HG03064 (cell line): ENCODE results near the gene OTX1.
"Not testable (repeated sequence)": the region's sequence is repeated elsewhere in the genome, so short reads cannot be mapped to it uniquely, and the experiment has no call there.

Experiments used
- ATAC-seq: cut with Tn5 transposase; IDR thresholded peaks from one replicate; pipeline ENCODE4 v1.9.1; 2021; ENCODE audit warnings: low read depth; ENCODE audit not compliant: unreplicated experiment

Gene OTX1

GRCh38 chr2:63050334-63051041 lies at the start of gene OTX1:
TSS of gene OTX1 (plus strand) at chr2:63050830. CDS start at chr2:63052991, 2,161 bp downstream.
- ATAC-seq, result peak; percentile 64

DNA sequence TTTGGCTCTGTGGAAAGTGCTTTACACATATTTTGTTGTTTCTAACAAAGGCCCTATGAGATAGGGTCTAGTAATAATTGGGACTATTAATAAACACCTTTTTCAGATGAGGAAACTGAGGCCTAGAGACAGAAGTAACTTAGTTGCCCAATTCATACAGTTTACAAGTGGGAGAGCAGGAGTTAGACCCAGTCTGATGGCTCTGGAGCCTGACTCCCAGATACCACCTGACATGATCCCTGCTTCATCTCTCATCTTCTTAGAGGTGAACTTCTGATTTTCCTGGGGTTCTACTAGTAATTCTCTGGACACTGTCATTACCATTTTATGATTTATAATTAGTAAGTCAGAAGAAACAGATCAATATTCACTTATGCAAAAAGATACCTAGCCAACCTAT lies 49.1 kb upstream of the OTX1 start:
- ATAC-seq, result no peak

DNA sequence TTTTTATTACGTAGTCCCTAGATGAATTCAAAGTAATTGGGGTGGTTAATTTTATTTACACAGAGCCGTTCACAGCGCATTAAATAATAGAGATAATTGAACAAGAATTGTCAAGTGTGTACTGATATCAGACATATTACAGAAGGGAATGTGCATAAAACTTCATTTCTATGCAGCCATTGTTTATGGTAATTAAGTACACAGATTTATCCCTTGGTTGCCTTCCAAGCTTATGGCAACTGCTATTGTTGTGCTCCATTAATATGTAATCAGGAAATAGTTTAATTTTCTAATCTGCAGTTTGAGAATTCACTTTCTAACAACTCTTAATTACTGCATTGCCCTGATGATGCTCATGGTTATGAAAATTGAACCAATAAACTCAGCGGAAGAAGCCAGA lies 47.3 kb upstream of the OTX1 start:
- ATAC-seq, result no peak

DNA sequence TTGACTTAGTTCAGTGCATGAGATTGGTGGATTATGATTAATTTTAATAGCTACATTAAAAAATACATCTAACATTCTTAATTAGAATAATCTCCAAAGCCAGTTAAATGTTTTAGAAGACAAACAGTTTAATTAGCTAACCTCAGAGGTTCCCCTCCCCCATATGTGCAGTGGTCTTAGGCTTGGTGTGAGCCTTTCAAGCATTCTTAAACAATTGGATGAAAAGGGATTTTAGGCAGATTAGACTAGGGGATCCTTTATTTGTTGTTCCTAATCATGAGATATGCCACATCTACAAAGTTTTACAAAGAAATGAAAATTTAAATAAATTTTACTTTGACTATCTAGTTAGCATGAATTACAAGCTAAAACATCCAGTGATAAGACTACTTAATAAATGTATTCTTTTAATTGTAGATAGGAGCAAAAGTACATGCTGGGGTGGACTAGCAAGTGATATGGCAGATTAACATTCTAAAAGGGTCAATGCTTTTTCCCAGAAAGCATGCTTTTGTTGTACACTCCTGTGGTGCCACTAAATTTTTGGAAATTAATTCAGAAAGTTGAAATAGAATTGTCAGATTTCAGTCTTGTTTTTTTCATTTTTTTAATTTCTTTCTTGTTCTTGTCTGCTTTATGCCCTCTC lies 42.7 kb upstream of the OTX1 start:
- no peak for ATAC-seq

DNA sequence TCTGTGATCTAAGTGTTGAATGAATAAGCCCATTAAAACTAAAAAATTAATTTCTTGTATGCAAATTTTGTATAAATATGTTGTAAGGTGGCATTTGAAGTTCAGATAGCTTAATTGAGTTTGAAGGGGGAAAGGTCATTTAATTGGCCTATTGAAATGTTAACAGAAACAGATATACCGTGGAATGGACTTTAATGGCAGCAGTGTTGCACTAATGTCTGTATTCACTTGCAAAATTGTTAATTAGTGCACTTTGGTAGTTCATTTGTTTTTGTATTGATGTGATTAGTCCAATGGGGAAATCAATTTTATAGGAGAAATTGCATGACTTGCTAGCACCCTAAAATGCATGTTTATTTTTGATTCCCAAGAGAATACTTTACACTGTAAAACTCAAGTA lies 41.8 kb upstream of the OTX1 start:
- no peak for ATAC-seq

- ATAC-seq, result no peak
These were observed 41.1 kb upstream of the OTX1 start for GRCh38 chr2:63009490-63009889.

DNA sequence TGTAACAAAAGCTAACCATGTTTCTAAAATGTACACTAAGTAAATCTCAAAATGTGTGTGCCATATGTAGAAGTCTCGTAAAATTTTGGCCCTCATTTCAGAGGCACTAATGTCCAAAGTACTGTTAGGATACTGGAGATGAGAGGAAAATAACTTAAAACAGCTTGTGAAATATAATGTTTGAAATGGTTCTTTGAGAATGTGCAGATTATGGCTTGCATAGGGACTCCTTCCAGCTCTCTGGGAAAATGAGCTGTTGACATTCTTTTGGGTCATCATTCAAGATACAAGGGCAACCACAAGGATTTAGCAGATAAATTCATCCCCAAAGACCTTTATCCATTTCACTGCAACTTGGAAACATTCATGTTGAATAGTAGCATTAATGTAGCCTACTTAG lies 38.1 kb upstream of the OTX1 start:
- ATAC-seq, result no peak

DNA sequence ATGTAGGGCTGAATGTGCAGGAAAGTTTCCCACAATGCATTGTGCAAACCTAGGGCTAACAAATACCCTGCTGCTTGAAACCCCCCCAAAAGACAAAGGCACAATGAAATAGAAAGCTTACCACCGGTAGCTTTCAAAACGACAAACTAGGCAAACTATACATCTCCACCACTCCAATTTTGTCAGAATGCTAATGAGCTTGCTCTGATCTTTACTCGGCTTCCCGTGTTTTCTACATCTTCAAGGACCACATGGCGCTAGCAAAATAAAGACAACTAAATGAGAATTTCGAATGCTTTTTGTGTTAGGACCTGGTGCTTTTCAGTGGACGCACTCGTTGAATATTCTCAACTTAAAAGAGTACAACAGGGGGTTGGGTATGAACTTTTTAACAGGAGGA lies 37.2 kb upstream of the OTX1 start:
- ATAC-seq, result no peak

DNA sequence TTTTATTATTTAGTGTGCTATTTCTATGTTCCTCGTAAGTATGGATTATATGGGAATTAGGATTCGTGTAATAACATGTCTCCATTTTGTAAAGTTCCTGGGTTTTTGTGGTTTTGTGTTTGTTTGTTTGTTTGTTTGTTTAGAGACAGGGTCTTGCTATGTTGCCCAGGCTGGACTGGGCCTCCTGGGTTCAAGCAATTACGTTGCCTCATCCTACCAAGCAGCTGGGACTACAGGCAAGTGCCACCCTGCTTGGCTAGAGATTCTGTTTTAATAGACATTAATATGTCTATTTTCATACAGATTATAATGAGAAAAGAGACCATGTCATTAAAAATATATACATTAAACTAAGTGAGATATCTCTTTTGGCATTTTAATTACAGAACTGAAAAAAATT lies 35.2 kb upstream of the OTX1 start:
- ATAC-seq, result no peak

- no peak for ATAC-seq
These were observed 32.2 kb upstream of the OTX1 start for GRCh38 chr2:63018439-63018838.

DNA sequence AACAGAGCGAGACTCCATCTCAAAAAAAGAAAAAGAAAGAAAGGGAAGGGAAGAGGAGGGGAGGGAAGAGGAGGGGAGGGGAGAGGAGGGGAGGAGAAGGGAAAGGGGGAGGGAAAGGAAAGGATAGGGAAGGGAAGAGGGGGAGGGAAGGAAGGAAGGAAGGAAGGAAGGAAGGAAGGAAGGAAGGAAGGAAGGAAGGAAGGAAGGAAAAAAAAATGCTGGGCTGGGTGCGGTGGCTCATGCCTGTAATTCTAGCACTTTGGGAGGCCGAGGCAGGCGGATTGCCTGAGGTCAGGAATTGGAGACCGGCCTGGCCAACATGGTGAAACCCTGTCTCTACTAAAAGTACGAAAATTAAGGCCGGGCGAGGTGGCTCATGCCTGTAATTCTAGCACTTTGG lies 30.9 kb upstream of the OTX1 start:
- ATAC-seq, result not testable (repeated sequence)

GRCh38 chr2:63023444-63023843 lies 27.2 kb upstream of the OTX1 start:
- no peak for ATAC-seq

DNA sequence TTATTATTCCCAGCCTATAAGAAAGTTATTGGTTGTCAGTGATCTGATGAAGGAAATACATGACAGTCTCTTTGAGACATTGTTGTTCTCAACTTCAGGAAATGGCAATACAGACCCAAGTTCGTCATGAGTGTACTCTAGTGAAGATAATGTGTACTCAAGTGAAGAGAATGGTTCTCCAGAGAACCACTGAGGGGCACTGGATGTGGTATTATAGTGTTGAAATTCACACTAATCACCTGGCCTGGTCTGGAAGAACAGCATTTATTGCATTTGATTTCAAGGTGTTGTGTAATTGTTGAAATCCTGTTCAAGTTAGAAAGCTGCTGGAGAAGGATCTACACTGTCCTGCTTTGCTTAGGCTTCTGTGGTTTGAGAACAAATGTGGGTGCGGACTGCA lies 23.4 kb upstream of the OTX1 start:
- no peak for ATAC-seq

GRCh38 chr2:63029058-63029457 lies 21.6 kb upstream of the OTX1 start:
- no peak for ATAC-seq

DNA sequence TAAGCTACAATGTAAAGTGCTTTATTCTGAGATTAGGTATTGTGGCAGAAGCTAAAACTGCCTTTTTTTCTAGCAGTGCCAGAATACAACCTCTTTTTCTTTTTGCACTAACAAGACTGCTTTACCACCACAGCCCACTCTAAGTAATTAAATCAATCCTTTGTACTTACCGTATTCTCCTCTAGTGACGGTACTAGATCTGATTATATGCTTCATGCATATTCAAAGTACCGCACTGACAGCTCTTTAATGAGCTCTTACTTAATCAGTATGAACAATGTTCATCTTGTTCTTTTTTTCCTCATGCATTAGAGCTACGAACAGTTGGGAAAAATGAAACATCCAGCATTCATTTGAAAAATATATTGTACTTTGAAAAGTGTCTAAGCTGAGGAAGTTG lies 16.1 kb upstream of the OTX1 start:
- ATAC-seq, result no peak

- ATAC-seq, result no peak
These were observed 15.5 kb upstream of the OTX1 start for GRCh38 chr2:63035169-63035568.

GRCh38 chr2:63035660-63036059 lies 15.0 kb upstream of the OTX1 start:
- ATAC-seq, result no peak

GRCh38 chr2:63038034-63038433 lies 12.6 kb upstream of the OTX1 start:
- ATAC-seq, result no peak

DNA sequence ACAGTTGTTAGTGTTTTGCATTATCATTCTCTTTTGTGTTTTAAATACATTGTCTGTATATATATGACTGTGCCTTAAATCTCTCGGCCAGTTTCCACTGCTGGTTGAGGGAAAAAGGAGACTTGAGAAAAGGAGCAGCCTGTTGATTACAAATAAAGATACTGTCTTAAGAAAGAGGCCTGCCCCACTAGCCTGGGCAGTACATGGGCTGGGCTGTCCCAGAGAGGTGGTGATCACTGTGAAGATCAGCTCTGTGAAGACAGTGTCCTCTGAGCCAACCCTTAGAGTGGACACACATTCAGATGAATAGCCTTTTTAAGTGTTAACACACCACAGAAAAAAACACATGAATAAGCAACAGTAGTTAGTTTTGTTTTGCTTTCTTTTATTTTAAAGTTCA lies 10.0 kb upstream of the OTX1 start:
- no peak for ATAC-seq

GRCh38 chr2:63041592-63041991 lies 9.0 kb upstream of the OTX1 start:
- ATAC-seq, result no peak

DNA sequence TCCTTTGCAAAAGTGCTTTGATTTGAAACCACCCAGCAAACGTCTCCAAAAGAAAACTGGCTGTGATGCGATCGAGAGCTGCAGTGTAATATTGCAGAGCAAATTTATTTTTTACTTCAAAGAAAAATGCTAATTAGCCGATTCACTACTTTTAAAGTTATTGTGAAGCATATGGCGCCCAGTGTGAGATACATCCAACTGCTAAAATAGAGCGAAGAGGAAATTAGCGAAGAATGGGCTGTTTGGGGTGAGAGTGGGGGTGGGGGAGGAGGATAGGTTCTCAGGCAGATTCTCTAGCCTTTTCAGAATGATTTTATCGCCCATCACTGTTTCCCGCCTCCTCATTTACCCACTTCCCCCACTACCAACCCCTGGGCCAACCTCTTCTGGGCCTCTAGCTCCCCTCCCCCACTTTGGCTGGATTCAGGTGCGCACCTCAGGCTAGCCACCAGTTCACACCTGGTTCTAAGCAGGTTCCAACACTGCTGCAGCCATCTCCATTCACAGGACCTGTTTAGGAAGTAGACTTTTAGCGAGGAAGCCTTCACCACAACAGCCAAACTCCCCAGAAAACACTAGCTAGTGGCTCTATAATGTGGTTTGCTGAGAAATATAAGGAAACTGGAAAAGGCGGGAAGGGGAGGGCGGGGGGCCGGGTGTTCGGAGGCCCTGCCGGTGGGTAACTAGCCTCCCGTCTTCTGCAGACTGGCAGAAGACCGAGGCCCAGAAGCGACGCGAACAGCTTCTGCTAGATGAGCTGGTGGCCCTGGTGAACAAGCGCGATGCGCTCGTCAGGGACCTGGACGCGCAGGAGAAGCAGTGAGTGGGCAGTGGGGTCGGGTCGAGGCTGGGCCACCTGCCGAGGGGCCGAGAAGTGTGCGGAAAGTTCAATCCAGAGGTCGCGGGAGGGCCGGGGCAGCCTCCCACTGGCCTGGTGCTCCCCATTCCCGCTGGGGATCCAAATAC lies 6.0 kb upstream of the OTX1 start:
- ATAC-seq, result no peak
